Transverse colon (tissue), 4 donors: ENCODE data around the gene PTGES2. TPM values are rescaled to one million over a fixed set of nuclear protein-coding genes. Genes with fewer than 3 reads are reported as not detected.
A peak's percentile ranks its signal among the peaks of the same experiment; 100 is the strongest.
"Not testable (repeated sequence)": the region's sequence is repeated elsewhere in the genome, so short reads cannot be mapped to it uniquely, and the experiment has no call there.

ENCODE experiments used
- DNase-seq: peaks from one replicate; pipeline ENCODE4 v3.0.0-alpha.2; 2019
- H3K27ac ChIP-seq, 4 donors: fragments of 200-600 bp; sonication (generic); 2 replicates each; pipeline ENCODE4 v1.5.1; 2016 to 2018; ENCODE audit warnings: inconsistent platforms in 4 of 4
- H3K27me3 ChIP-seq: fragments of 200-600 bp; sonication (generic); 2 replicates; pipeline ENCODE4 v1.5.1; 2017; ENCODE audit warnings: inconsistent platforms
- H3K36me3 ChIP-seq, 4 donors: fragments of 200-600 bp; sonication (generic); 2 replicates each; pipeline ENCODE4 v1.5.1; 2017 to 2019; ENCODE audit warnings: inconsistent platforms in 4 of 4
- H3K4me1 ChIP-seq, 4 donors: fragments of 200-600 bp; sonication (generic); 2 replicates each; pipeline ENCODE4 v1.5.1; 2017 to 2020; ENCODE audit warnings: inconsistent platforms in 4 of 4
- H3K4me3 ChIP-seq, 4 donors: fragments of 200-600 bp; sonication (generic); 1 replicate in 1 of 4; 2 replicates in 3 of 4; pipeline versions ENCODE4 v1.5.1 to v1.6.1; 2017 to 2019; ENCODE audit warnings: inconsistent platforms in 4 of 4
- H3K9me3 ChIP-seq, 2 donors: fragments of 200-600 bp; sonication (generic); 2 replicates each; pipeline ENCODE4 v1.5.1; 2017 to 2019; ENCODE audit warnings: inconsistent platforms in 2 of 2
- CTCF ChIP-seq, 5 experiments: fragments of 200-600 bp in 3 of 5; fragments of 450-650 bp in 2 of 5; sonication (generic) in 3 of 5; IDR thresholded peaks; 1 replicate in 2 of 5; 2 replicates in 3 of 5; pipeline ENCODE4 v1.5.1; 2016 to 2017; ENCODE audit warnings: antibody characterized with exemption in 5 of 5, inconsistent platforms in 3 of 5, mild to moderate bottlenecking in 2 of 5, moderate library complexity in 1 of 5
- EP300 ChIP-seq: sonication (generic); formaldehyde crosslinking; IDR thresholded peaks from one replicate; pipeline ENCODE4 v1.6.1; 2017; ENCODE audit warnings: antibody characterized with exemption, low read depth
- POLR2A ChIP-seq: fragments of 450-650 bp; IDR thresholded peaks from one replicate; pipeline ENCODE4 v1.6.1; 2016; ENCODE audit warnings: antibody characterized with exemption, mild to moderate bottlenecking, moderate library complexity
- POLR2AphosphoS5 ChIP-seq, 3 donors: sonication (generic); formaldehyde crosslinking; IDR thresholded peaks; one replicate each; pipeline ENCODE4 v1.6.1; 2016; ENCODE audit warnings: antibody characterized with exemption in 3 of 3
- WGBS, 2 donors: methylation state at CpG; one replicate each; pipeline ENCODE4 v1.1.5; 2018; ENCODE audit warnings: low coverage in 1 of 2; 5-methylcytosine and 5-hydroxymethylcytosine counted together
- in situ Hi-C, 4 donors: fragments of 200-750 bp; cut with MboI; loops; one replicate each; pipeline versions ENCODE4 v1.15.0 to v1.15.1; 2017; ENCODE audit warnings: low sequenced_read_pairs in 3 of 4, low pct_ligation_motif_present in 1 of 4, low pct_unique_long_range_greater_than_20kb in 1 of 4
- intact Hi-C: fragments of 100-400 bp; cut with DNase I; formaldehyde crosslinking; loops from one replicate; pipeline ENCODE4 v1.15.1; 2023; ENCODE audit warnings: low total_unique reads
- total RNA-seq, 4 donors: library from RNA; depleted of rRNA; stranded (reverse); fragments of >200 nt; gene quantifications; one replicate each; pipeline ENCODE4 v1.1.0, GENCODE V29; 2016

PTGES2 gene
- total RNA-seq, 4 donors from 2014 or later = 109 to 434 (median 164) TPM

GRCh38 chr9:128114326-128115186 is 13.0 kb downstream of the PTGES2 start:
- H3K27me3 ChIP-seq = no peaks in the 10 kb centered on the region
- peak overlapping the region; percentile 19 to 52 (median 34) for H3K4me3 ChIP-seq
- DNase-seq = peak; percentile 35
- peak overlapping the region; percentile 92 to 96 (median 94) for H3K27ac ChIP-seq
- TF ChIP-seq POLR2AphosphoS5 (IDR thresholded peaks at IDR 0.05) = no peak
- TF ChIP-seq CTCF (IDR thresholded peaks at IDR 0.05) = no peak
- WGBS, 2 donors = 52% methylated on average over 25 of the region's 29 CpGs; no CpG with 5 or more reads in 1 of the 2 donors
- H3K4me1 ChIP-seq = peaks cover 3 to 55% (median 27%) of the 10 kb centered on the region in 4 donors
- in situ Hi-C loops (loop anchor here in 1 of 4 donors (25.0 kb wide), 1 partner anchor 152 kb away; no protein-coding TSS in a partner anchor), intact Hi-C loops (loop anchor here (10.0 kb wide), 1 partner anchor 80 kb away; no protein-coding TSS in a partner anchor)
- no peaks in the 10 kb centered on the region for H3K36me3 ChIP-seq
- no peaks in the 10 kb centered on the region for H3K9me3 ChIP-seq

- Histone ChIP-seq H3K4me1 (peaks cover 8 to 62% (median 35%) of the 10 kb centered on the region in 4 donors), H3K27me3 (no peaks in the 10 kb centered on the region), H3K36me3 (no peaks in the 10 kb centered on the region), H3K4me3 (peak overlapping the region; percentile 10 to 52 (median 34)), H3K27ac (peak overlapping the region; percentile 92 to 96 (median 94)), H3K9me3 (no peaks in the 10 kb centered on the region)
- DNase-seq = peak; percentile 34
- intact Hi-C loops (loop anchor here (10.0 kb wide), 1 partner anchor 79 kb away; no protein-coding TSS in a partner anchor), in situ Hi-C loops (loop anchor here in 1 of 4 donors (25.0 kb wide), 1 partner anchor 151 kb away; no protein-coding TSS in a partner anchor)
- WGBS, 2 donors = 78 to 100% methylated on average over 1 to 8 of the region's 12 CpGs
- peak in 2 of 5 experiments; percentile 7 to 32 for TF ChIP-seq CTCF (IDR thresholded peaks at IDR 0.05)
- peak; percentile 23 for TF ChIP-seq POLR2A
- no peak for TF ChIP-seq EP300
These were observed 13.8 kb downstream of the PTGES2 start for GRCh38 chr9:128113526-128114325.

GRCh38 chr9:128111726-128112125 is 15.8 kb downstream of the PTGES2 start:
- WGBS, 2 donors = 73 to 77% methylated on average over 6 to 12 of the region's 12 CpGs

GRCh38 chr9:128109050-128109709 is 18.3 kb downstream of the PTGES2 start:
- Histone ChIP-seq H3K4me3 (peak overlapping the region in 2 of 4 donors; percentile 0 to 19), H3K27ac (peak overlapping the region; percentile 92 to 96 (median 94)), H3K9me3 (no peaks in the 10 kb centered on the region), H3K27me3 (no peaks in the 10 kb centered on the region), H3K4me1 (peaks cover 9 to 45% (median 19%) of the 10 kb centered on the region in 4 donors), H3K36me3 (peaks cover 0 to 22% (median 14%) of the 10 kb centered on the region in 4 donors)
- WGBS, 2 donors = 37 to 57% methylated on average over 13 to 20 of the region's 20 CpGs
- TF ChIP-seq POLR2A = no peak
- no peak for TF ChIP-seq CTCF (IDR thresholded peaks at IDR 0.05)
- TF ChIP-seq EP300 = no peak
- no peak for TF ChIP-seq POLR2AphosphoS5 (IDR thresholded peaks at IDR 0.05)
- in situ Hi-C loops = loop anchor here in 1 of 4 donors (25.0 kb wide), 1 partner anchor 147 kb away; no protein-coding TSS in a partner anchor
- peak; percentile 52 for DNase-seq
- intact Hi-C loops = no loop called here

More at GRCh38 chr9:128111726-128112125, 15.8 kb downstream of the PTGES2 start:
- H3K4me1 ChIP-seq = peaks cover 8 to 52% (median 27%) of the 10 kb centered on the region in 4 donors
- intact Hi-C loops (loop anchor here (10.0 kb wide), 1 partner anchor 77 kb away; no protein-coding TSS in a partner anchor), in situ Hi-C loops (loop anchor here in 1 of 4 donors (25.0 kb wide), 1 partner anchor 149 kb away; no protein-coding TSS in a partner anchor)
- not testable (repeated sequence) for H3K27me3 ChIP-seq, H3K9me3 ChIP-seq
- H3K27ac ChIP-seq = peak overlapping the region; percentile 92 to 96 (median 94)
- peak overlapping the region in 2 of 4 donors; percentile 10 to 52 for H3K4me3 ChIP-seq
- H3K36me3 ChIP-seq = peaks cover 0 to 12% (median 8%) of the 10 kb centered on the region in 4 donors
- DNase-seq = peak; percentile 7
